ENCODE results near the gene TMEM272. TPM values are rescaled to one million over a fixed set of nuclear protein-coding genes. Genes with fewer than 3 reads are reported as not detected.

TMEM272 gene
- total and polyA plus RNA-seq, 7 donors = 0.17 to 0.49 (median 0.27) TPM; not detected in 1

DNA sequence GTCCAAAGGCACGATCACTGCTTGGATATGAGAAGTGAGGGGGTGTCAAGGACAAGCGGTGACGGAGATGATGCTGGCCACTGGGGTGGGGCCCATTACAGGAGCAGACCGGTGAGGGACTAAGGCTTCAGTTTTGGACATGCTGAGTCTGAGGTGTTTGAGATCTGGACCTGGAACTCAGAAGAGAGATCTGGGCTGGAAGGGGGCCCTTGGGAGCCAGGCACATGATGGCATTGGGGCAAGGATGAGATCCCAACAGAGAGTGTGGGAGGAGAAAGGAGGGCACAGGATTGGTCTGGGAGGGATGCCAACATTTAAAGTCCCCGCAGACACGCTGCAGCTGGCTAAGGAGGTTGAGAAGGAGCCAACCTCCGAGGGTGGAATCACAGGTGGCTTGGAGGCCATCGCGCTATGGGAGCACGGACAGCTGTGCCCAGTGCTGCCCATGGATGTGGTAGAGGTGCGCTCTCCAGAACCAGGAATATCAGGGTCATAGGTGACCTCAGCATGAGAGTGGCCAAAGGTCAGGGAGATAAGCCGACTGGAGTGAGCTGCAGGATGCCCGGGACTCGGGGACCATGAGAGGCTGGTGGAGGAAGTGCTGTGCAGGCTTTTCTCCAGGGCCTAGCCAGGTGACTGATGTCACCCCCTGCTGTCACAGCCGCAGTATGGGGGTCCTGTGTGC lies 62.8 kb downstream of the TMEM272 start:
- no peaks in the 10 kb centered on the region for H3K36me3 ChIP-seq (ENCODE audit: insufficient read depth in 1 of 2, low read depth in 1 of 2)
- DNase-seq (peak in 1 of 2 donors; percentile 45), ATAC-seq (no peak)
- no peak overlapping the region for H3K4me3 ChIP-seq
- 47 to 64% (median 52%) methylated on average over 15 of the region's 15 CpGs for WGBS, 3 donors
- no peaks in the 10 kb centered on the region for H3K27me3 ChIP-seq (ENCODE audit: insufficient read depth in 3 of 3, low read length in 2 of 3)
- H3K27ac ChIP-seq = no peak overlapping the region
- TF ChIP-seq, protein P1, sequence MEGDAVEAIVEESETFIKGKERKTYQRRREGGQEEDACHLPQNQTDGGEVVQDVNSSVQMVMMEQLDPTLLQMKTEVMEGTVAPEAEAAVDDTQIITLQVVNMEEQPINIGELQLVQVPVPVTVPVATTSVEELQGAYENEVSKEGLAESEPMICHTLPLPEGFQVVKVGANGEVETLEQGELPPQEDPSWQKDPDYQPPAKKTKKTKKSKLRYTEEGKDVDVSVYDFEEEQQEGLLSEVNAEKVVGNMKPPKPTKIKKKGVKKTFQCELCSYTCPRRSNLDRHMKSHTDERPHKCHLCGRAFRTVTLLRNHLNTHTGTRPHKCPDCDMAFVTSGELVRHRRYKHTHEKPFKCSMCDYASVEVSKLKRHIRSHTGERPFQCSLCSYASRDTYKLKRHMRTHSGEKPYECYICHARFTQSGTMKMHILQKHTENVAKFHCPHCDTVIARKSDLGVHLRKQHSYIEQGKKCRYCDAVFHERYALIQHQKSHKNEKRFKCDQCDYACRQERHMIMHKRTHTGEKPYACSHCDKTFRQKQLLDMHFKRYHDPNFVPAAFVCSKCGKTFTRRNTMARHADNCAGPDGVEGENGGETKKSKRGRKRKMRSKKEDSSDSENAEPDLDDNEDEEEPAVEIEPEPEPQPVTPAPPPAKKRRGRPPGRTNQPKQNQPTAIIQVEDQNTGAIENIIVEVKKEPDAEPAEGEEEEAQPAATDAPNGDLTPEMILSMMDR (IDR thresholded peaks at IDR 0.05) = no peak
- peaks cover 8% of the 10 kb centered on the region for H3K4me1 ChIP-seq
- intact Hi-C loops (cut with DNase I) = no loop called here
- no peaks in the 10 kb centered on the region for H3K9me3 ChIP-seq

DNA sequence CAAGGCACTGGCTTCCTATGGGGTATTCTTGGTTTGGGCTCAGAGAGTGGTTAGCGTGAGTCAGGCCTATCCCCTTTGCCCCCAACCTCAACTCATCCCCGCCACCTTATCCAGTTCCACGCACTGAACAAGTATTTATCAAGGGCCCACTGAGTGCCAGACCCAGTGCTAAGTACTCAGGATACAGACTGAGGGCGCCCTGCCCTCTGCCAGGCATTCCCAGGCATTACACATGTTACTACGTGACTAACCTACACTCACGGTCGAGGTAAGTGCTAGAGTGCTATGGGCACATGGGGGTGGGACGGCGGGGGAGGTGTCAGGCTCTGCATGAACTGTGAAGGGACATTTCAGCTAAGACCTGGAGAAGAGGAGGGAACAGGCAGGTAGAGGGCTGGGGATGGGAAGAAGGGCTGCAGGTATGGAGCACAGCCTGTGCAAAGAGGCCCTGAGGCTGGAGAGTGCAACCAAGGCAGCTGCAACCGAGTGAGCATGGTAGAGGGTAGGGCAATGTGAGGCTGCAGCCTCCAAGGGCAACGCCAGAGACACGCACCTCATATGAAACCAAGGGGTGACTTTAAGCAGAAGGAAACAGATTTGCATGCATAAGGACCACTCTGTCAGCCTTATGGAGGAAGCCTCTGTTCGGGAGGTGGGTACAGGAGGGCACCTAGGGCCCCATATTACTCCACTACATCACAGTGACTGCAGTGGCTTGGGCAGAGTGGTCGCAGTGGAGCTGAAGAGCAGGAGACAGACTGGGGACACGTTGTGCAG lies 63.5 kb downstream of the TMEM272 start:
- H3K9me3 ChIP-seq = no peaks in the 10 kb centered on the region
- intact Hi-C loops (cut with DNase I) = no loop called here
- no peak overlapping the region for H3K4me3 ChIP-seq
- H3K36me3 ChIP-seq (ENCODE audit: insufficient read depth in 1 of 2, low read depth in 1 of 2) = no peaks in the 10 kb centered on the region
- peaks cover 7% of the 10 kb centered on the region for H3K4me1 ChIP-seq
- H3K27ac ChIP-seq = no peak overlapping the region
- H3K27me3 ChIP-seq (ENCODE audit: insufficient read depth in 3 of 3, low read length in 2 of 3) = no peaks in the 10 kb centered on the region
- TF ChIP-seq, protein P1 (IDR thresholded peaks at IDR 0.05) = no peak
- WGBS, 3 donors = 80 to 89% (median 85%) methylated on average over 15 of the region's 15 CpGs
- DNase-seq (peak in 1 of 2 donors; percentile 32), ATAC-seq (peak in 1 of 4 donors; percentile 40)

DNA sequence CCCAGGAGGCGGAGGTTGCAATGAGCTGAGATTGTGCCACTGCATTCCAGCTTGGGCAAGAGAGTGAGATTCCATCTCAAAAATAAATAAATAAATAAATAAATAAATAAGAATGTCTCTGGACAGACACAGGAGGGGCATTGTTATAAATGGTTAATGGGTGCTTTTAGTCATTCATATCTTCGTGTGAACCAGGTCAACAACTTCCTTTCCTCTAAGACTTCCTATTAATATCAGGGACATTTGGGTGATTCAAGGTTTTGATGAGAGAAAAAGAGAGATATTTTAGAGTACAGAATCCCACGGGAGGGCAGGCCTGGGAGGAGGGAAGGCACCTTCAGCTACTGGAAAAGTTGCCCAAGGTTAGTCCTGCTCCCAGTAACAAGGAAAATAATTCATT lies 64.9 kb downstream of the TMEM272 start:
- no peaks in the 10 kb centered on the region for H3K27me3 ChIP-seq (ENCODE audit: insufficient read depth in 3 of 3, low read length in 2 of 3)
- no peaks in the 10 kb centered on the region for H3K4me1 ChIP-seq
- H3K36me3 ChIP-seq (ENCODE audit: insufficient read depth in 1 of 2, low read depth in 1 of 2) = no peaks in the 10 kb centered on the region
- no peak overlapping the region for H3K4me3 ChIP-seq
- no peak for ATAC-seq
- H3K27ac ChIP-seq = no peak overlapping the region
- DNase-seq = no peak
- 79 to 81% (median 80%) methylated on average over 3 of the region's 3 CpGs for WGBS, 3 donors
- TF ChIP-seq, protein P1 (IDR thresholded peaks at IDR 0.05) = no peak
- H3K9me3 ChIP-seq = no peaks in the 10 kb centered on the region
- intact Hi-C loops (cut with DNase I) = no loop called here

DNA sequence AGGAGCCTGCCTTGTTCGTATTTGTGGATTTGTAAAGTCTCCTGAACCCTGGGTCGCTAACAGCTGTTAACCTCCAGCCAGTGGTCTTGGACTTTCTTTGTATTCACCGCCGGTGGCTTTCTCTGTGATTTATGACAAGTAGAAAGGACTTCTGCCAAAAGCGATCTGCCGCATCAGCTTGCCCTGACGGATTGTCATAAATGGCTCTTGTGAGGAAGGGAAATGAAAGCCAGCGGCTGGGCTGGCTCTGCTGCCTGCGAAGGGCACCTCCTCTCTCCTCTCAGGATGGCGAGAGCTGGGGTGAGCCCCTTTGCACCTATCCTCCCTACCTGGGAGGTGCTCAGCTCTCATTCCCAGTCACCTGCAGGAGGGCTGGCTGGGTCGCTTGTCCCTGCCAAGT lies 66.6 kb downstream of the TMEM272 start:
- intact Hi-C loops (cut with DNase I) = no loop called here
- peak in 1 of 2 donors; percentile 45 for DNase-seq
- 22 to 32% (median 27%) methylated on average over 11 of the region's 11 CpGs for WGBS, 3 donors
- no peaks in the 10 kb centered on the region for H3K27me3 ChIP-seq (ENCODE audit: insufficient read depth in 3 of 3, low read length in 2 of 3)
- ATAC-seq = no peak
- H3K4me3 ChIP-seq = no peak overlapping the region
- H3K4me1 ChIP-seq = no peaks in the 10 kb centered on the region
- H3K27ac ChIP-seq = no peak overlapping the region
- no peaks in the 10 kb centered on the region for H3K9me3 ChIP-seq
- peaks cover 0 to 5% of the 10 kb centered on the region in 2 donors for H3K36me3 ChIP-seq (ENCODE audit: insufficient read depth in 1 of 2, low read depth in 1 of 2)
- TF ChIP-seq, protein P1 (IDR thresholded peaks at IDR 0.05) = no peak

Data from psoas muscle (tissue), 8 donors.